ENCODE measurements around the gene LRBA.

The LRBA gene

GRCh38 chr4:150250998-150251651 lies 764.0 kb downstream of the LRBA start:
- H3K27ac Mint-ChIP-seq = no peak overlapping the region
- H3K4me1 Mint-ChIP-seq = no peaks in the 10 kb centered on the region
- DNase-seq (ENCODE audit: low spot score in 2 of 2) = no peak
- no peaks in the 10 kb centered on the region for H3K9me3 Mint-ChIP-seq
- no peaks in the 10 kb centered on the region for H3K27me3 Mint-ChIP-seq
- no peak overlapping the region for H3K4me3 Mint-ChIP-seq
- no peaks in the 10 kb centered on the region for H3K36me3 Mint-ChIP-seq
- no peak for ATAC-seq (ENCODE audit: low read depth)

- no peak for ATAC-seq (ENCODE audit: low read depth)
- DNase-seq (ENCODE audit: low spot score in 2 of 2) = no peak
- Mint-ChIP-seq H3K4me1 (no peaks in the 10 kb centered on the region), H3K27ac (no peak overlapping the region), H3K9me3 (no peaks in the 10 kb centered on the region), H3K4me3 (no peak overlapping the region), H3K27me3 (no peaks in the 10 kb centered on the region), H3K36me3 (no peaks in the 10 kb centered on the region)
Measured at GRCh38 chr4:150250293-150250997, 764.6 kb downstream of the LRBA start.

GRCh38 chr4:150248181-150248580 lies 766.9 kb downstream of the LRBA start:
- no peak overlapping the region for H3K4me3 Mint-ChIP-seq
- ATAC-seq (ENCODE audit: low read depth) (no peak), DNase-seq (ENCODE audit: low spot score in 2 of 2) (no peak)
- no peaks in the 10 kb centered on the region for H3K27me3 Mint-ChIP-seq
- no peaks in the 10 kb centered on the region for H3K9me3 Mint-ChIP-seq
- no peaks in the 10 kb centered on the region for H3K4me1 Mint-ChIP-seq
- H3K27ac Mint-ChIP-seq = no peak overlapping the region
- H3K36me3 Mint-ChIP-seq = no peaks in the 10 kb centered on the region

GRCh38 chr4:150247184-150247583 lies 767.9 kb downstream of the LRBA start:
- H3K27ac Mint-ChIP-seq = no peak overlapping the region

GRCh38 chr4:150244600-150244999 lies 770.5 kb downstream of the LRBA start:
- Mint-ChIP-seq H3K4me1 (no peaks in the 10 kb centered on the region), H3K9me3 (no peaks in the 10 kb centered on the region), H3K27me3 (no peaks in the 10 kb centered on the region), H3K4me3 (no peak overlapping the region), H3K36me3 (no peaks in the 10 kb centered on the region), H3K27ac (no peak overlapping the region)
- ATAC-seq (ENCODE audit: low read depth) (no peak), DNase-seq (ENCODE audit: low spot score in 2 of 2) (no peak)

More at GRCh38 chr4:150247184-150247583, 767.9 kb downstream of the LRBA start:
- Mint-ChIP-seq H3K4me1 (no peaks in the 10 kb centered on the region), H3K4me3 (no peak overlapping the region), H3K36me3 (no peaks in the 10 kb centered on the region), H3K9me3 (no peaks in the 10 kb centered on the region), H3K27me3 (no peaks in the 10 kb centered on the region)
- ATAC-seq (ENCODE audit: low read depth) = no peak
- no peak for DNase-seq (ENCODE audit: low spot score in 2 of 2)

GRCh38 chr4:150243932-150244331 lies 771.2 kb downstream of the LRBA start:
- ATAC-seq (ENCODE audit: low read depth) = no peak
- Mint-ChIP-seq H3K36me3 (no peaks in the 10 kb centered on the region), H3K4me1 (no peaks in the 10 kb centered on the region), H3K27ac (no peak overlapping the region), H3K27me3 (no peaks in the 10 kb centered on the region), H3K4me3 (no peak overlapping the region), H3K9me3 (no peaks in the 10 kb centered on the region)
- DNase-seq (ENCODE audit: low spot score in 2 of 2) = no peak

- H3K4me3 Mint-ChIP-seq = no peak overlapping the region
- H3K27ac Mint-ChIP-seq = no peak overlapping the region
- no peaks in the 10 kb centered on the region for H3K9me3 Mint-ChIP-seq
- DNase-seq (ENCODE audit: low spot score in 2 of 2) = no peak
- H3K27me3 Mint-ChIP-seq = peaks cover 2% of the 10 kb centered on the region
- no peaks in the 10 kb centered on the region for H3K4me1 Mint-ChIP-seq
- H3K36me3 Mint-ChIP-seq = no peaks in the 10 kb centered on the region
- ATAC-seq (ENCODE audit: low read depth) = no peak
Measured at GRCh38 chr4:150242820-150243458, 772.1 kb downstream of the LRBA start.

- no peaks in the 10 kb centered on the region for H3K4me1 Mint-ChIP-seq
- peaks cover 4% of the 10 kb centered on the region for H3K27me3 Mint-ChIP-seq
- H3K27ac Mint-ChIP-seq = no peak overlapping the region
- DNase-seq (ENCODE audit: low spot score in 2 of 2) (no peak), ATAC-seq (ENCODE audit: low read depth) (no peak)
- H3K4me3 Mint-ChIP-seq = no peak overlapping the region
- no peaks in the 10 kb centered on the region for H3K9me3 Mint-ChIP-seq
- H3K36me3 Mint-ChIP-seq = no peaks in the 10 kb centered on the region
Measured at GRCh38 chr4:150240011-150240410, 775.1 kb downstream of the LRBA start.

GRCh38 chr4:150238591-150238990 lies 776.5 kb downstream of the LRBA start:
- H3K27ac Mint-ChIP-seq = no peak overlapping the region
- ATAC-seq (ENCODE audit: low read depth) = no peak
- H3K27me3 Mint-ChIP-seq = peaks cover 7% of the 10 kb centered on the region
- H3K36me3 Mint-ChIP-seq = peaks cover 2% of the 10 kb centered on the region
- H3K4me3 Mint-ChIP-seq = no peak overlapping the region
- H3K9me3 Mint-ChIP-seq = no peaks in the 10 kb centered on the region
- DNase-seq (ENCODE audit: low spot score in 2 of 2) = no peak
- no peaks in the 10 kb centered on the region for H3K4me1 Mint-ChIP-seq

GRCh38 chr4:150237110-150237872 lies 777.8 kb downstream of the LRBA start:
- Mint-ChIP-seq H3K27ac (no peak overlapping the region), H3K4me3 (no peak overlapping the region), H3K27me3 (peaks cover 7% of the 10 kb centered on the region), H3K4me1 (no peaks in the 10 kb centered on the region), H3K9me3 (no peaks in the 10 kb centered on the region), H3K36me3 (peaks cover 2% of the 10 kb centered on the region)
- no peak for ATAC-seq (ENCODE audit: low read depth)
- no peak for DNase-seq (ENCODE audit: low spot score in 2 of 2)

GRCh38 chr4:150236626-150237025 lies 778.5 kb downstream of the LRBA start:
- no peak for DNase-seq (ENCODE audit: low spot score in 2 of 2)
- Mint-ChIP-seq H3K36me3 (peaks cover 2% of the 10 kb centered on the region), H3K4me1 (no peaks in the 10 kb centered on the region), H3K27ac (no peak overlapping the region), H3K4me3 (no peak overlapping the region), H3K9me3 (no peaks in the 10 kb centered on the region), H3K27me3 (peaks cover 7% of the 10 kb centered on the region)
- ATAC-seq (ENCODE audit: low read depth) = no peak

GRCh38 chr4:150235808-150236271 lies 779.2 kb downstream of the LRBA start:
- Mint-ChIP-seq H3K27me3 (peaks cover 7% of the 10 kb centered on the region), H3K36me3 (peaks cover 2% of the 10 kb centered on the region), H3K9me3 (no peaks in the 10 kb centered on the region)

GRCh38 chr4:150235317-150235716 lies 779.8 kb downstream of the LRBA start:
- H3K9me3 Mint-ChIP-seq = no peaks in the 10 kb centered on the region
- H3K4me1 Mint-ChIP-seq = no peaks in the 10 kb centered on the region
- ATAC-seq (ENCODE audit: low read depth) = no peak
- H3K36me3 Mint-ChIP-seq = peaks cover 2% of the 10 kb centered on the region
- H3K27me3 Mint-ChIP-seq = peaks cover 7% of the 10 kb centered on the region
- H3K27ac Mint-ChIP-seq = no peak overlapping the region
- no peak for DNase-seq (ENCODE audit: low spot score in 2 of 2)
- no peak overlapping the region for H3K4me3 Mint-ChIP-seq

More at GRCh38 chr4:150235808-150236271, 779.2 kb downstream of the LRBA start:
- no peak for DNase-seq (ENCODE audit: low spot score in 2 of 2)
- ATAC-seq (ENCODE audit: low read depth) = no peak
- Mint-ChIP-seq H3K27ac (no peak overlapping the region), H3K4me3 (no peak overlapping the region), H3K4me1 (no peaks in the 10 kb centered on the region)

- Mint-ChIP-seq H3K4me3 (no peak overlapping the region), H3K4me1 (no peaks in the 10 kb centered on the region), H3K9me3 (no peaks in the 10 kb centered on the region), H3K27ac (no peak overlapping the region), H3K36me3 (peaks cover 2% of the 10 kb centered on the region), H3K27me3 (peaks cover 7% of the 10 kb centered on the region)
- DNase-seq (ENCODE audit: low spot score in 2 of 2) (no peak), ATAC-seq (ENCODE audit: low read depth) (no peak)
Measured at GRCh38 chr4:150234246-150234645, 780.8 kb downstream of the LRBA start.
